Measurements from ENCODE around the gene MEIOB. TPM values are rescaled to one million over a fixed set of nuclear protein-coding genes. Genes with fewer than 3 reads are reported as not detected.
"Not testable (repeated sequence)": the region's sequence is repeated elsewhere in the genome, so short reads cannot be mapped to it uniquely, and the experiment has no call there.

MEIOB gene
- total RNA-seq, 6 experiments from 2014 or later, result 0.39 to 0.40 TPM; not detected in 4

DNA sequence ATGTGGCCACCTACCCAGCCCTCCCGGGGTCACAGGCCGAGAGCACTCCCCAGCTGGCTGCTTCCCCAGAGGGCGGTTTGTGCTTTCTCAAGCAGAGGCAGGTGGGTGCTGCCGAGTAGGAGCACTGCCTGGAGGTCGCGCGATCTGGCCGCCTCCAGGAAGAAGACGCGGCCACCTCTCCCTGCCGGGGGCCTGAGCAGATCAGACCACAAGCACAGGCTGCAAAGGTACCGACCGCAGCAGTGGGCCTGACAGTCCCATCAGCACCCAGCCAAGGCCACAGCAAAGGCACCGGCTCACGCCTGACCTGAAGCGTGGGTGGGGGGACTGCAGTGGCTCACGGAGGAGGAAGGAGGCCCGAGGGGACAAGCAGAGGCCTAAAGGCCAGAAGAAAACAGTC, 63.3 kb downstream of the MEIOB start:
- ATAC-seq, result no peak
- Histone ChIP-seq H3K36me3 (peaks cover 0 to 39% (median 22%) of the 10 kb centered on the region in 4 donors), H3K4me1 (peaks cover 0 to 5% (median 0%) of the 10 kb centered on the region in 4 donors), H3K9me3 (no peaks in the 10 kb centered on the region), H3K4me3 (no peak overlapping the region), H3K27ac (no peak overlapping the region), H3K27me3 (no peaks in the 10 kb centered on the region)
- 89% methylated on average over 6 of the region's 18 CpGs for WGBS (ENCODE audit: insufficient coverage, low coverage, low lambda C conversion rate, missing lambda C conversion rate)
- intact Hi-C loops (cut with DNase I), result no loop called here
- no peak for TF ChIP-seq POLR2A (IDR thresholded peaks at IDR 0.05)
- TF ChIP-seq, protein P1, sequence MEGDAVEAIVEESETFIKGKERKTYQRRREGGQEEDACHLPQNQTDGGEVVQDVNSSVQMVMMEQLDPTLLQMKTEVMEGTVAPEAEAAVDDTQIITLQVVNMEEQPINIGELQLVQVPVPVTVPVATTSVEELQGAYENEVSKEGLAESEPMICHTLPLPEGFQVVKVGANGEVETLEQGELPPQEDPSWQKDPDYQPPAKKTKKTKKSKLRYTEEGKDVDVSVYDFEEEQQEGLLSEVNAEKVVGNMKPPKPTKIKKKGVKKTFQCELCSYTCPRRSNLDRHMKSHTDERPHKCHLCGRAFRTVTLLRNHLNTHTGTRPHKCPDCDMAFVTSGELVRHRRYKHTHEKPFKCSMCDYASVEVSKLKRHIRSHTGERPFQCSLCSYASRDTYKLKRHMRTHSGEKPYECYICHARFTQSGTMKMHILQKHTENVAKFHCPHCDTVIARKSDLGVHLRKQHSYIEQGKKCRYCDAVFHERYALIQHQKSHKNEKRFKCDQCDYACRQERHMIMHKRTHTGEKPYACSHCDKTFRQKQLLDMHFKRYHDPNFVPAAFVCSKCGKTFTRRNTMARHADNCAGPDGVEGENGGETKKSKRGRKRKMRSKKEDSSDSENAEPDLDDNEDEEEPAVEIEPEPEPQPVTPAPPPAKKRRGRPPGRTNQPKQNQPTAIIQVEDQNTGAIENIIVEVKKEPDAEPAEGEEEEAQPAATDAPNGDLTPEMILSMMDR (IDR thresholded peaks at IDR 0.05), result no peak
- DNase-seq, result no peak

DNA sequence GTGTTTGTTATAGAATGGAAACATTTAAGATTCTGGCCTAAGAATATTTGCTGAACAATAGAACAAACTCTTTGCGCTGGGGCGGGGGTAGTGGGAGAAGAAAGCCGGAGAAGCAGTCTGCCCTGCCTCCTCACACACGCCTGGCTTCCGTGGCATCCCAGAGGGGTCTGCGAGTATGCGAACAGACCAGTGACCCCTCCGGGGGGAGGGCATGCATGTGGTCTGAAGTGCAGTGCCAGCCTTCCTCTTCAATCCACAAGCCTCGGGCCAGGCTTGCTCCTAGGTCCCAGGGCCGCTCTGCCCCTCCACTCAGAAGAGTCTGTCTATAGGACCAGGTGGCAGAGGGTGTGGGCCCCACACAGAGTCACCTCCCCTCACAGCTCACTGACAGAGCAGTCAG, 64.3 kb downstream of the MEIOB start:
- 75% methylated on average over 4 of the region's 10 CpGs for WGBS (ENCODE audit: insufficient coverage, low coverage, low lambda C conversion rate, missing lambda C conversion rate)
- ATAC-seq (no peak), DNase-seq (no peak)

DNA sequence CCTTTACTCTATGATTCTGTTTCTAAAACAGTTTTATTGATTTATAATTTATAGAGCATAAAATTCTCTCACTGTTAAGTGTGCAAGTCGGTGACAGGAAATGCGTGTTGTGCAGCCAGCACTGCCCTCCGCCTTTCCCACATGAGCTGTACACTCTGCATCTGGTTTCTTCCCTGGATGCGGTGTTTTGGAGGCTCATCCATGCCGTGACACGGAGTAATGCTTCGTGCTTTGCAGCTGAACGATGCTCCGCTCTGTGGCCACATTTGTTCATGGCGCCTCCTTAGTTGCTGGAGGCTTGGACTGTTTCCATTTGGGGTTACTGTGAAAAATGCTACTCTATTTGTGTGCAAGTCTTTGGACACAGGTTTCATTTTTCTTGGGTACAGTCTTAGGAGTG, 71.3 kb downstream of the MEIOB start:
- Histone ChIP-seq H3K4me3 (no peak overlapping the region), H3K27me3 (no peaks in the 10 kb centered on the region), H3K27ac (no peak overlapping the region), H3K4me1 (no peaks in the 10 kb centered on the region), H3K36me3 (no peaks in the 10 kb centered on the region), H3K9me3 (no peaks in the 10 kb centered on the region)
- whole genome bisulfite sequencing (ENCODE audit: insufficient coverage, low coverage, low lambda C conversion rate, missing lambda C conversion rate), result 74% methylated on average over 8 of the region's 10 CpGs
- no peak for TF ChIP-seq POLR2A (IDR thresholded peaks at IDR 0.05)
- TF ChIP-seq, protein P1 (IDR thresholded peaks at IDR 0.05), result no peak
- DNase-seq, result no peak
- ATAC-seq, result no peak
- intact Hi-C loops (cut with DNase I), result no loop called here

More for the DNA sequence above, 64.3 kb downstream of the MEIOB start:
- intact Hi-C loops (cut with DNase I), result no loop called here
- H3K9me3 ChIP-seq, result no peaks in the 10 kb centered on the region
- H3K4me3 ChIP-seq, result no peak overlapping the region
- TF ChIP-seq, protein P1 (IDR thresholded peaks at IDR 0.05), result no peak
- TF ChIP-seq POLR2A (IDR thresholded peaks at IDR 0.05), result no peak
- no peak overlapping the region for H3K27ac ChIP-seq
- peaks cover 0 to 31% (median 22%) of the 10 kb centered on the region in 4 donors for H3K36me3 ChIP-seq
- no peaks in the 10 kb centered on the region for H3K4me1 ChIP-seq
- H3K27me3 ChIP-seq, result no peaks in the 10 kb centered on the region

DNA sequence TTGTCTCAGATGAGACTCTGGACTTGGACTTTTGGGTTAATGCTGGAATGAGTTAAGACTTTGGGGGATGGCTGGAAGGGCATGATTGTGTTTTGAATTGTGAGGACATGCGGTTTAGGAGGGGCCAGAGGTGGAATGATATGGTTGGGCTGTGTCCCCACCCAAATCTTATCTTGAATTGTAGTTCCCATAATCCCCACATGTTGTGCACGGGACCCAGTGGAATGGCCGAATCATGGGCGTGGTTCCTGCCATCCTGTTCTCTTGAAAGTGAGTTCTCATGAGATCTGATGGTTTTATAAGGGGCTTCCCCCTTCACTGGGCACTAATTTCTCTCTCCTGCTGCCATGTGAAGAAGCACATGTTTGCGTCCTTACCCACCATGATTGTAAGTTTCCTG, 72.7 kb downstream of the MEIOB start:
- 73% methylated on average over 2 of the region's 5 CpGs for WGBS (ENCODE audit: insufficient coverage, low coverage, low lambda C conversion rate, missing lambda C conversion rate)
- ATAC-seq; H3K36me3 ChIP-seq; H3K27me3 ChIP-seq; DNase-seq; H3K4me3 ChIP-seq; intact Hi-C loops (cut with DNase I); H3K27ac ChIP-seq; H3K9me3 ChIP-seq: not testable (repeated sequence)
- peaks cover 0 to 13% (median 0%) of the 10 kb centered on the region in 4 donors for H3K4me1 ChIP-seq

DNA sequence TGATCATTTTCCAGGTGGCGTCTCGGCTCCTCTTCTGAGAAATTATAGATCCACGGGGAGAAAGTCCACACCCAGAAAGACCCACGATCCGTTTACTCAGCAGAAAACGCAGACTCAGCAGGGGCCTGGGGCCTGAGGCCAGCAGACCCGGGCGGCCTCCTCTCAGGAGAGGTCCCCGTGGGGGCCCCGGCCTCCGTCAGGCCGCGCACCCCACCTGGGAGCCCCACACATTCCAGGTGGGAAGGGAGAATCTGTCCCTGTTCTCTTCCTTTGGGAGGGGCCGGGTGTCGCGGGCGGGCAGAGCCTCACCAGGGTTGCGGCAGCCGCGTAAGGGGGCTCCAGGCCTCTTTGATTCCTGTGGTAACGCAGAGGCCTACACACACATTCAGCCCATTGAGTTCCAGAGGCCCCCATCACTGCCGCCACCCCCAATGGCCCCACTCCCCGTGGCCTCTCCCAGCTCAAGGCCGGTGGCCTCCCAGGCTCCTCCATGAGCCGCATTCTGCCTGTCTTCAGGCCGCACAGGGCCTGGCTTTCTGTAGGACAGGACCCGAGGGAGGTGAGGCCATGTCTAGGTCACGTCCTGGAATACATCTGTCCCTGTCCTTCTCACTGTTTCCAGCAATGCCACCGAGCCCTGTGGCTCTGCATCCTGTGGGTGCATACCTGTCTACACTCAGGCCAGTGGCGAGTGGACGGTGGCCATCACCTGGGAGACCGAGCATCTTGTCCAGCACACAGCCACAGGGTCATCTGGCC, 76.9 kb downstream of the MEIOB start:
- Histone ChIP-seq H3K9me3 (no peaks in the 10 kb centered on the region), H3K4me3 (peak overlapping the region in 2 of 3 donors; percentile 73 to 74), H3K27me3 (no peaks in the 10 kb centered on the region), H3K27ac (peak overlapping the region in 1 of 3 donors; percentile 31), H3K4me1 (peaks cover 0 to 38% (median 6%) of the 10 kb centered on the region in 4 donors), H3K36me3 (peaks cover 0 to 9% (median 2%) of the 10 kb centered on the region in 4 donors)
- 37% methylated on average over 9 of the region's 32 CpGs for WGBS (ENCODE audit: insufficient coverage, low coverage, low lambda C conversion rate, missing lambda C conversion rate)
- DNase-seq (peak in 1 of 3 donors; percentile 24), ATAC-seq (peak in 1 of 4 donors; percentile 3)
- intact Hi-C loops (cut with DNase I), result no loop called here
- TF ChIP-seq, protein P1 (IDR thresholded peaks at IDR 0.05), result no peak
- TF ChIP-seq POLR2A (IDR thresholded peaks at IDR 0.05), result no peak

Measured in right lobe of liver (tissue), 6 donors.